ENCODE data around the gene WDR83. TPM values are rescaled to one million over a fixed set of nuclear protein-coding genes. Genes with fewer than 3 reads are reported as not detected.

WDR83 gene
- total and polyA plus RNA-seq, 10 of the 15 experiments (the other 5 are each of a cell fraction or from before 2014, with no cell fraction given): 0.58 to 17.7 (median 10.8) TPM

DNA sequence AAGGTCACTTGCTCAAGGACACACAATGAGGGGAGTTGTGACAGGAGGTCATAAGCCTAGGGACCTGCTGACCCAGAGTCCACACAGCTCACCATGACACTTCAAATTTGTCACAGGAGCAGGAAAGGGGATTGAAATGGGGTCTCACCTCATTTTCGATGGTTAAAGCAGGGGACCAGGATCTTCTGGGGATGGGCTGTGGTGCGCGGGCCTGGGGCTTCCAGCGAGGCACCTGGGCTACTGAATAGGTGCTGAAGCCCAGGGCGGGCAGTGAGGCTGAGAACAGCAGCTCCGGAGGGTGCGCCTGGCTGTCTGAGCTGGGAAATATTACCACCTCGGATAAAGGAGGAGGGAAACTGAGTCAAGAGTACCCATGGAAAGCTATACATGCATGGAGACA lies 11.1 kb upstream of the WDR83 start:
- H3K4me1 ChIP-seq (ENCODE audit: control insufficient read depth, insufficient read depth, low read length): no peaks in the 10 kb centered on the region
- H3K4me3 ChIP-seq: no peak overlapping the region
- ChIA-PET CTCF (interaction anchor here (1.4 to 1.8 kb wide), 2 partner anchors 16 to 17 kb away, joined by 3 to 4 read pairs; no protein-coding TSS in a partner anchor), SMC1A (ENCODE audit: uncharacterized antibody, unreplicated experiment) (no interaction called here), POLR2A (no interaction called here), RAD21 (ENCODE audit: unreplicated experiment) (no interaction called here)
- H2AFZ ChIP-seq (ENCODE audit: control insufficient read depth, low read depth, low read length): no peak overlapping the region
- intact Hi-C loops (cut with micrococcal nuclease; ENCODE audit: unreplicated experiment): no loop called here
- BruUV-seq (replicated peaks): no TSS peak
- in situ Hi-C loops (cut with MboI): no loop called here
- peaks cover 17 to 18% of the 10 kb centered on the region in 2 experiments; a peak in 3 of 4 replicates for H3K36me3 ChIP-seq (ENCODE audit: control insufficient read depth in 2 of 2, insufficient read depth in 2 of 2, low read length in 1 of 2)
- FAIRE-seq (no peak), ATAC-seq (no peak), DNase-seq (ENCODE audit: low read depth, low spot score) (no peak)
- no peak overlapping the region for H3K4me2 ChIP-seq (ENCODE audit: control insufficient read depth, insufficient read depth)
- no peaks in the 10 kb centered on the region; the same call in 2 of the 3 replicates for H3K9me3 ChIP-seq (replicated peaks; ENCODE audit: control insufficient read depth, insufficient read depth, low read length)
- TF ChIP-seq ZNF274 (IDR thresholded peaks at IDR 0.05; ENCODE audit: insufficient read depth, insufficient read length) (no peak), POLR2AphosphoS5 (IDR thresholded peaks at IDR 0.05; ENCODE audit: low read length) (no peak), BCL11A (IDR thresholded peaks at IDR 0.05; ENCODE audit: low read depth, low read length) (no peak), CBFB (IDR thresholded peaks at IDR 0.05; ENCODE audit: low read depth) (no peak), ASH2L (IDR thresholded peaks at IDR 0.05; ENCODE audit: borderline replicate concordance, low read depth) (no peak), POLR2AphosphoS2 (IDR thresholded peaks at IDR 0.05; ENCODE audit: low read depth, low read length) (no peak), SREBF1 (IDR thresholded peaks at IDR 0.05; ENCODE audit: low read length) (no peak), HCFC1 (IDR thresholded peaks at IDR 0.05; ENCODE audit: low read length) (no peak), MYB (IDR thresholded peaks at IDR 0.05; ENCODE audit: borderline replicate concordance, low read depth, low read length) (no peak), SMAD1 (IDR thresholded peaks at IDR 0.05; ENCODE audit: low read depth, partially characterized antibody) (no peak), KDM1A (IDR thresholded peaks at IDR 0.05; ENCODE audit: borderline replicate concordance) (no peak), FOXK2 (IDR thresholded peaks at IDR 0.05) (no peak), NFYA (IDR thresholded peaks at IDR 0.05; ENCODE audit: borderline replicate concordance, low read depth, low read length) (no peak), NFIC (IDR thresholded peaks at IDR 0.05; ENCODE audit: low read depth, low read length) (no peak), CBX3 (IDR thresholded peaks at IDR 0.05; ENCODE audit: borderline replicate concordance, low read depth) (no peak), MAX (IDR thresholded peaks at IDR 0.05; ENCODE audit: low read depth, low read length) (no peak), SKIL (IDR thresholded peaks at IDR 0.05; ENCODE audit: low read depth, poor library complexity, severe bottlenecking) (no peak)
- TF ChIP-seq, protein P1, sequence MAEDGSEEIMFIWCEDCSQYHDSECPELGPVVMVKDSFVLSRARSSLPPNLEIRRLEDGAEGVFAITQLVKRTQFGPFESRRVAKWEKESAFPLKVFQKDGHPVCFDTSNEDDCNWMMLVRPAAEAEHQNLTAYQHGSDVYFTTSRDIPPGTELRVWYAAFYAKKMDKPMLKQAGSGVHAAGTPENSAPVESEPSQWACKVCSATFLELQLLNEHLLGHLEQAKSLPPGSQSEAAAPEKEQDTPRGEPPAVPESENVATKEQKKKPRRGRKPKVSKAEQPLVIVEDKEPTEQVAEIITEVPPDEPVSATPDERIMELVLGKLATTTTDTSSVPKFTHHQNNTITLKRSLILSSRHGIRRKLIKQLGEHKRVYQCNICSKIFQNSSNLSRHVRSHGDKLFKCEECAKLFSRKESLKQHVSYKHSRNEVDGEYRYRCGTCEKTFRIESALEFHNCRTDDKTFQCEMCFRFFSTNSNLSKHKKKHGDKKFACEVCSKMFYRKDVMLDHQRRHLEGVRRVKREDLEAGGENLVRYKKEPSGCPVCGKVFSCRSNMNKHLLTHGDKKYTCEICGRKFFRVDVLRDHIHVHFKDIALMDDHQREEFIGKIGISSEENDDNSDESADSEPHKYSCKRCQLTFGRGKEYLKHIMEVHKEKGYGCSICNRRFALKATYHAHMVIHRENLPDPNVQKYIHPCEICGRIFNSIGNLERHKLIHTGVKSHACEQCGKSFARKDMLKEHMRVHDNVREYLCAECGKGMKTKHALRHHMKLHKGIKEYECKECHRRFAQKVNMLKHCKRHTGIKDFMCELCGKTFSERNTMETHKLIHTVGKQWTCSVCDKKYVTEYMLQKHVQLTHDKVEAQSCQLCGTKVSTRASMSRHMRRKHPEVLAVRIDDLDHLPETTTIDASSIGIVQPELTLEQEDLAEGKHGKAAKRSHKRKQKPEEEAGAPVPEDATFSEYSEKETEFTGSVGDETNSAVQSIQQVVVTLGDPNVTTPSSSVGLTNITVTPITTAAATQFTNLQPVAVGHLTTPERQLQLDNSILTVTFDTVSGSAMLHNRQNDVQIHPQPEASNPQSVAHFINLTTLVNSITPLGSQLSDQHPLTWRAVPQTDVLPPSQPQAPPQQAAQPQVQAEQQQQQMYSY (CRISPR knock-in tag; IDR thresholded peaks at IDR 0.05): no peak
- no peaks in the 10 kb centered on the region for H4K20me1 ChIP-seq (ENCODE audit: control insufficient read depth, insufficient read depth)
- H3K27me3 ChIP-seq (replicated peaks in 1 of 2; ENCODE audit: control insufficient read depth in 2 of 2, insufficient read depth in 2 of 2, low read length in 1 of 2): no peaks in the 10 kb centered on the region
- no peak overlapping the region for H3K9ac ChIP-seq (ENCODE audit: control insufficient read depth, insufficient read depth, low read length)
- WGBS (ENCODE audit: insufficient coverage, insufficient replicate concordance, low lambda C conversion rate, missing lambda C conversion rate): over 99% methylated on average over 8 of the region's 8 CpGs
- no peak overlapping the region for H3K27ac ChIP-seq (ENCODE audit: control insufficient read depth, insufficient read depth)
- H3K79me2 ChIP-seq (ENCODE audit: control insufficient read depth, insufficient read depth, low read length): no peaks in the 10 kb centered on the region
